NCI-H1417 treated with DMSO at 0.1 percent for 48 hours (cell line): ENCODE results near the gene TRIM67.
"Not testable (repeated sequence)": the region's sequence is repeated elsewhere in the genome, so short reads cannot be mapped to it uniquely, and the experiment has no call there.

Experiments used
- DNase-seq: peaks from one replicate; lab custom pipeline; 2025; lab: John Stamatoyannopoulos, UW

Gene TRIM67

GRCh38 chr1:231158141-231158540, 3.7 kb upstream of the TRIM67 start:
- DNase-seq, result not testable (repeated sequence)

- no peak for DNase-seq
Measured at GRCh38 chr1:231159202-231159962, 2.5 kb upstream of the TRIM67 start.

DNA sequence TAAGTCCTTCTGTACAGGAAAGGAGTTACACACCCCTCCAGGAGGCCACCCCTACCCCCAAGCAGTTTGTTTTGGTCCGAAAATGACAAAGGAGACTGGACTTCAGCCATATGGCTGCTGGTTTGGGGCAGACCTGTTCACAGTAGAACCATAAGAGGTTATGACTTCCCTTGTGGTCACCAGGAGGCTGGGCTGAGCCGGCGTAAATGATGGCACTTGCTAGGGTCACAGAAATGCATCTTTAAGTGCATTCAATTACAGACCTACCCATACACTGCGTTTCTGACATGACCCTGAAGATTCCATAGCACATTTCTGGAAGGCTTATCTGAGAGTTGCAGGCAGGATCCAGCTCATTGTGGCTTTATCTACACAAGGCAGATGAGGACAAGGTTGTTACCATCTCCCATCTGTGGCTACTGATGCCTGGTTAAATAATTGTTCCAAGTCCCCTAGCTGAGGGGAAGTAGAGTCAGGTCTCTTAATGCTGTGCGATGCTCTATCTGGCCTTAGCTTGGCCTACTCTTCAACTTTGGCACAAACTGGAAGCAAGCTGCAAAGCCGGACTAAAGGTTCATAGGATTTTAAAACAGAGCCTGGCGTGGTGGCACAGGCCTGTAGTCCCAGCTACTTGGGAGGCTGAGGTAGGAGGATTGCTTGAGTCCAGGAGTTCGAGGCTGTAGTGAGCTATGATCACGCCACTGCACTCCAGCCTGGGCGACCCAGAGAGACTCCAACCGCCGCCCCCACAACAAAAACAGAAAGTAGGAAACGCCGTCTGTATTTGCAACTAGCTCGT, 1.7 kb upstream of the TRIM67 start:
- no peak for DNase-seq

GRCh38 chr1:231160895-231161666, 777 bp upstream of the TRIM67 start:
- DNase-seq, result no peak

DNA sequence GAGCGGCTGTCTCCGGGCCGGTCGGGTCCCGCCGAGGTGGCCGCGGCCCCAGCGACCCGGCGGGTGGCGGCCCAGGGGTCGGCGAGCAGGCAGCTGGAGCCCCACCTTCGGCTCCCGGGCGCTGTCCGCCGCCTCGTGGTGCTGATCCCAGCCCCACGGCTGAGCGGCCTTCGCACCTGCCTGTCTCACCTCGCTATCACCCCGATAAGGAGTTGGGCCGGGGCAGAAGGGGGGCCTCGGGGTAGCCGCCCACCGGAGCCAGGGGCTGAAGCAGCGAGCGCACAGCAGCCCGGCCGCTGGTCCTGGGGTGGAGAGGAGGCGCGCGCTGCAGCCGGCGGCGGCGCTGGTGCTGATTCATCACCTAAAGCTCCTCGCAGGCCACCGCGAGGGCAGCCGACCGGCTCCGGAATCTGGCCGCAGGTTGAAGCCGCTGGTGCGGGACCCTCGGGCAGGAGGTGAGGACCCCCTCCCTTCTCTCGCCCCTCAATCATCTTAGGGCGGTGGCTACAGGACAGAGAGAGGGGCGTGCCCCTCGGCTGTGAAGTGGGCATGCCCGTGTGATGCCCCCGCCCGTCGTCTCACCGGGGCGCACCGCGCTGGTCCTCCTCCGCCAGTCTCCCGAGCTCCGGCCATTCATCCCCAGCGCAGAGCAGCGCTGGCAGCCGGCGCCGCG, 575 bp downstream of the TRIM67 start:
- no peak for DNase-seq

GRCh38 chr1:231162970-231163829, 1.3 kb downstream of the TRIM67 start:
- DNase-seq, result no peak

- DNase-seq, result no peak
Measured at GRCh38 chr1:231163830-231164427, 2.1 kb downstream of the TRIM67 start.

- no peak for DNase-seq
Measured at GRCh38 chr1:231165371-231165770, 3.5 kb downstream of the TRIM67 start.

DNA sequence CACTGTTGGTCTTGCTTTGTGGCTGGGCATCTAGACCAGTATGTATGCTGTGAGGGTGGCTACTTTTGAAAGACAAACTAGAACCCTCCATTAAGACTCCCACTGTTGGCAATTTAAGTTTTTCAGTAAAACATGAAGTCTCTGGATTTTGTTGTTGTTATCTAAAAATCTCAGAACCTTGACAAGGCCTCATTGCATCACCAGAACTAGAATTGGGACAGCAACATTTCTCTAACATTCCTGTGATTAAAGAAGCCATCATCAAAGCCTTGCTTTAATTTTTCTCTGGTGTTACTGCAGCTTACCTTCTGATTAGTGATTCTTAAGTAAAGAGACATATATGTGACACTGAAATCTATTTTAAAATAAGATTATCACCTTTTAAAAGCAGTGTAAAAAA, 4.5 kb downstream of the TRIM67 start:
- DNase-seq, result no peak

DNA sequence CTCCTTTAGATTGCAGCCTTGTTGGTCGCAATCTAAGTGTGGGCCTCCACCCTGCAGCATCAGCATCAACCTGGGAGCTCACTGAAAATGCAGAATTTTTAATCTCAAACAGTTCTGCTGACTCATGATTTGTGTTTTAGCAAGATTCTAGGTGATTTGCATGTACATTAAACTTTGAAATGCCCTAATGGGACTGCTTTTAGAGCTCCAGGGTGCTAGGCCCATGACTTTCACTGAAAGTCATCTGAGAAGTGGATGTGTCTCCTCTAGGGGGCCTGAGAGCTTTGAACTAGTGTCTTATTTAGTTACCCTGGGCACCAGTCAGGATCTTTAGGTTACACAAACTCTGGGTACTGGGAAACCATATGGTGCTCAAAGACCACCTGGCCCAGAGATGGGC, 9.0 kb downstream of the TRIM67 start:
- no peak for DNase-seq

GRCh38 chr1:231171623-231172197, 9.9 kb downstream of the TRIM67 start:
- DNase-seq, result no peak

GRCh38 chr1:231172411-231172810, 10.6 kb downstream of the TRIM67 start:
- DNase-seq, result no peak

- no peak for DNase-seq
Measured at GRCh38 chr1:231176421-231176820, 14.6 kb downstream of the TRIM67 start.

- DNase-seq, result no peak
Measured at GRCh38 chr1:231177226-231177625, 15.4 kb downstream of the TRIM67 start.

- DNase-seq, result no peak
Measured at GRCh38 chr1:231177936-231178335, 16.1 kb downstream of the TRIM67 start.

- DNase-seq, result no peak
Measured at GRCh38 chr1:231178970-231179369, 17.1 kb downstream of the TRIM67 start.

- no peak for DNase-seq
Measured at GRCh38 chr1:231180034-231180433, 18.2 kb downstream of the TRIM67 start.

- no peak for DNase-seq
Measured at GRCh38 chr1:231181271-231181670, 19.4 kb downstream of the TRIM67 start.

DNA sequence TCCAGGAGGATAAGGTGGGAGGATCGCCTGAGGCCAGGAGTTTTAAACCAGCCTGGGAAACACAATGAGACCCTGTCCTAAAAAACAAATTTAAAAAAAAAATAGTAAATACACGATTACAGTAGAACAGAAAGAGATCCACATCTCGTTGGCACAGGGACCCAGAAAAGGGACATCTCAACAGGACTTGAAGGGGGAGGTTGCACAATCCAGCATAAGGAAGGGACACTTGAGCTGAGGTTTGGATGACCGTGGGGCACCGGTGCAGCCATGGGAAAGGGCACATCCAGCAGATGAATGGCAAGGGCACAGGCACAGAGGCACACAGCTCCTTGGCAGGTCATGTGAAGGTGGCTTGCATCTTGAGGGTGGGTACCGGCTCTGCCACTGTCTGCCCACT, 20.5 kb downstream of the TRIM67 start:
- DNase-seq, result no peak
